RWPE2 (cell line): ENCODE data around the gene CD200R1.
A peak's percentile ranks its signal among the peaks of the same experiment; 100 is the strongest.

Experiments used
- ATAC-seq: fragments of 200-7000 bp; cut with Tn5 transposase; 3 replicates; pipeline ENCODE4 v1.9.1; 2021; ENCODE audit warnings: low read depth
- DNase-seq: peaks from one replicate; pipeline ENCODE4 v3.0.0-alpha.2; 2020; ENCODE audit warnings: low spot score
- H3K27ac ChIP-seq: fragments of 450-650 bp; 2 replicates; pipeline ENCODE4 v1.5.1; 2017; ENCODE audit warnings: mild to moderate bottlenecking; ENCODE audit not compliant: poor library complexity, severe bottlenecking
- H3K27me3 ChIP-seq: fragments of 250-450 bp; sonication (Bioruptor Pico); 2 replicates; pipeline ENCODE4 v1.5.1; 2021; ENCODE audit warnings: mild to moderate bottlenecking, moderate library complexity; ENCODE audit not compliant: insufficient read depth, poor library complexity, severe bottlenecking
- H3K36me3 ChIP-seq: fragments of 250-450 bp; sonication (Bioruptor Pico); 2 replicates; pipeline ENCODE4 v1.5.1; 2020; ENCODE audit warnings: low read depth, mild to moderate bottlenecking, moderate library complexity
- H3K4me1 ChIP-seq: fragments of 250-450 bp; sonication (Bioruptor Pico); 2 replicates; pipeline ENCODE4 v1.5.1; 2021; ENCODE audit warnings: mild to moderate bottlenecking, moderate library complexity; ENCODE audit not compliant: insufficient read depth, poor library complexity, severe bottlenecking
- H3K4me3 ChIP-seq: fragments of 250-450 bp; sonication (Bioruptor Pico); 2 replicates; pipeline ENCODE4 v1.5.1; 2021; ENCODE audit warnings: mild to moderate bottlenecking, moderate library complexity; ENCODE audit not compliant: severe bottlenecking
- H3K9me3 ChIP-seq: fragments of 250-450 bp; sonication (Bioruptor Pico); 2 replicates; pipeline ENCODE4 v1.5.1; 2021; ENCODE audit warnings: mild to moderate bottlenecking, moderate library complexity; ENCODE audit not compliant: severe bottlenecking
- CTCF ChIP-seq: fragments of 450-650 bp; IDR thresholded peaks from one replicate; pipeline ENCODE4 v1.5.1; 2017; ENCODE audit warnings: mild to moderate bottlenecking, moderate library complexity; ENCODE audit not compliant: poor library complexity, severe bottlenecking

The CD200R1 gene

DNA sequence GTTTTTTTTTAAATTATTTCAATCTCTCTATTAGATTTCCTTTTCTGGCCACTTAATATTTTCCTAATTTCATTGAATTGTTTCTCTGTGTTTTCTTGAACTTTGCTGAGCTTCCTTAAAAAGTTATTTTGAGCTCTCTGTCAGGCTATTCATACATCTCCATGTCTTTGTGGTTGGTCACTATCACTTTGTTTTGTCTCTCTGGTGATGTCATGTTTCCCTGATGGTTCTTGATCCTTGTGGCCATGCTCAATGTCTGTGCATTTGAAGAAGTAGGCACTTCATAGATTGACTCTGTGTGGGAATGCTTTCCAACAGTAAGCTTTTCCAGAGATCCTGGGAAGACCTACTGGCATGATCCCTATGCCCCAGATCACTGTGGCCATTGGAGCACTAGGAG lies 18.6 kb downstream of the CD200R1 start:
- Histone ChIP-seq H3K9me3 (no peaks in the 10 kb centered on the region), H3K27me3 (peaks cover 8% of the 10 kb centered on the region), H3K27ac (no peak overlapping the region), H3K36me3 (no peaks in the 10 kb centered on the region), H3K4me1 (no peaks in the 10 kb centered on the region), H3K4me3 (no peak overlapping the region)
- no peak for DNase-seq
- TF ChIP-seq CTCF = no peak
- no peak for ATAC-seq

DNA sequence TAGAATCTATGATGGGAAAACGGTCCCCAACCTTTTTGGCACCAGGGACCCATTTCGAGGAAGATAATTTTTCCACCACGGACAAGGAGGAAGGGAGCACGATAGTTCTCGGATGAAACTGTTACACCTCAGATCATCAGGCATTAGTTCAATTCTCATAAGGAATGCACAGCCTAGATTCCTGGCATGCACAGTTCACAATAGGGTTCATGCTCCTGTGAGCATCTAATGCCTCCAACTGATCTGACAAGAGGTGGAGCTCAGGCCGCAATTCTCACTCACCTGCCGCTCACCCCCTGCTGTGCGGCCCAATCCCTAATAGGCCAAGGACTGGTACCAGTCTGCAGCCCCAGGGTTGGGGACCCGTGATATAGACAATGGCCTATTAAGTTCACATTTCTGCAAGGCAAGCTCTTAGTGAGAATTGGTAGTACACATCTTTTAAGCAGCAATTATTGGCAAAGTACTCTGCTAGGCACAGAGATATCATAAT lies 26.5 kb downstream of the CD200R1 start:
- Histone ChIP-seq H3K36me3 (no peaks in the 10 kb centered on the region), H3K9me3 (no peaks in the 10 kb centered on the region), H3K4me1 (no peaks in the 10 kb centered on the region), H3K27me3 (no peaks in the 10 kb centered on the region), H3K27ac (no peak overlapping the region), H3K4me3 (no peak overlapping the region)
- ATAC-seq (no peak), DNase-seq (no peak)
- no peak for TF ChIP-seq CTCF

- Histone ChIP-seq H3K27me3 (no peaks in the 10 kb centered on the region), H3K9me3 (no peaks in the 10 kb centered on the region), H3K4me3 (no peak overlapping the region), H3K27ac (no peak overlapping the region), H3K4me1 (no peaks in the 10 kb centered on the region), H3K36me3 (no peaks in the 10 kb centered on the region)
- ATAC-seq (no peak), DNase-seq (peak; percentile 15)
- no peak for TF ChIP-seq CTCF
These were observed 43.0 kb downstream of the CD200R1 start for GRCh38 chr3:112931736-112932521.

DNA sequence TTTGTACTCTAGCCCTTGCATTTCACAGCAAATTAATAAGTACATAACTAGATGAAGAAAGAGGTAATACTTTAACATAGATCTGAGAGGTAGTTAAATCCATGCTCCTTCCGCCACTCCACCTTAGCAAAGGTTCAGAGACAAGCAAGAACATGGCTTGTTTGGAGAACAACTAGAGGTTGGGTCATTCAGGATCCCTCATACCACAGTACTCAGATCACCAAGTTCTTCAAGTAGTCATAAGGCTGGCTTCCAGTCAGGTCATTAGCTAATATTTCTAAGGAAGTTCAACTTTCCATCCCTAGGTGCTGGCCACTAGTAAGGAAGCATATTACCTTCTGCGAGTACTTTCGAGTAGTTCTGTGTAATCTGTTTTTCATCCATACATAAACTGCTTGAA lies 44.1 kb downstream of the CD200R1 start:
- no peak for TF ChIP-seq CTCF
- DNase-seq (no peak), ATAC-seq (no peak)
- H3K4me1 ChIP-seq = no peaks in the 10 kb centered on the region
- no peak overlapping the region for H3K27ac ChIP-seq
- no peak overlapping the region for H3K4me3 ChIP-seq
- H3K9me3 ChIP-seq = no peaks in the 10 kb centered on the region
- no peaks in the 10 kb centered on the region for H3K27me3 ChIP-seq
- H3K36me3 ChIP-seq = no peaks in the 10 kb centered on the region

GRCh38 chr3:112925969-112926368 lies 48.9 kb downstream of the CD200R1 start:
- no peak for DNase-seq
- no peaks in the 10 kb centered on the region for H3K36me3 ChIP-seq
- no peak overlapping the region for H3K27ac ChIP-seq
- ATAC-seq = no peak
- no peaks in the 10 kb centered on the region for H3K27me3 ChIP-seq
- no peak for TF ChIP-seq CTCF
- no peak overlapping the region for H3K4me3 ChIP-seq
- no peaks in the 10 kb centered on the region for H3K4me1 ChIP-seq
- H3K9me3 ChIP-seq = no peaks in the 10 kb centered on the region
